Measurements from ENCODE around the gene AP3D1.
"Not testable (repeated sequence)": the region's sequence is repeated elsewhere in the genome, so short reads cannot be mapped to it uniquely, and the experiment has no call there.

The AP3D1 gene

GRCh38 chr19:2129022-2129421 lies 22.3 kb downstream of the AP3D1 start:
- no peak for DNase-seq

DNA sequence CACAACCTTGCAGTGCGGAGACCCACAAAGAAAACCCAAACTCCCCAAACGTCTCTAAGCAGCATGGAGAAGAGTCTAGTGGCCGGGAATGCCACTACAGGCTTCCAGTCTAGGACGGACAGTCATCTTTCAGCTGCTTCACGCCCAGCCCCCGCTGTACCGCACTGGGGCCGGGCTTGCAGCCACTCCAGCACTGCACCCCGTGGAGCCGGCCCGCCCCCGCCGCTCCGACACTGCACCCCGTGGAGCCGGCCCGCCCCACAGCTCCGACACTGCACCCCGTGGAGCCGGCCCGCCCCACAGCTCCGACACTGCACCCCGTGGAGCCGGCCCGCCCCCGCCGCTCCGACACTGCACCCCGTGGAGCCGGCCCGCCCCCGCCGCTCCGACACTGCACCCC lies 23.1 kb downstream of the AP3D1 start:
- not testable (repeated sequence) for DNase-seq

DNA sequence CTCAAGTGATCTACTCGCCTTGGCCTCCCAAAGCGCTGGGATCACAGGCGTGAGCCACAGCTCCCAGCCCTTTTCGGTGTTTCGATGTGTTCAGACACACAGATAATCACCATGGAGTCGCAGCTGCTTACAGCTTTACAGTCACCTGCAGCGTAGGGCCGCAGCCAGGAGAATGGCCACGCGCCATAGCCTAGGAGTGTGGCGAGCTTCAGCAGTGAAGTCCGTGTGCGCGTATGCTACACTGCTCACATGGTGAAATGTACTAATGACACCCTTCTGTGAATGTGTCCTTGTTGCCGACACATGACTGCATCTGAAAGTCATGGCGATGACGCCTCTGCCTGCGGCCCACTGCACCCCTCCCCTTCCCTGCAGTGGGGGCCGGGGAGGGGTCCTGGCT lies 23.6 kb downstream of the AP3D1 start:
- no peak for DNase-seq

DNA sequence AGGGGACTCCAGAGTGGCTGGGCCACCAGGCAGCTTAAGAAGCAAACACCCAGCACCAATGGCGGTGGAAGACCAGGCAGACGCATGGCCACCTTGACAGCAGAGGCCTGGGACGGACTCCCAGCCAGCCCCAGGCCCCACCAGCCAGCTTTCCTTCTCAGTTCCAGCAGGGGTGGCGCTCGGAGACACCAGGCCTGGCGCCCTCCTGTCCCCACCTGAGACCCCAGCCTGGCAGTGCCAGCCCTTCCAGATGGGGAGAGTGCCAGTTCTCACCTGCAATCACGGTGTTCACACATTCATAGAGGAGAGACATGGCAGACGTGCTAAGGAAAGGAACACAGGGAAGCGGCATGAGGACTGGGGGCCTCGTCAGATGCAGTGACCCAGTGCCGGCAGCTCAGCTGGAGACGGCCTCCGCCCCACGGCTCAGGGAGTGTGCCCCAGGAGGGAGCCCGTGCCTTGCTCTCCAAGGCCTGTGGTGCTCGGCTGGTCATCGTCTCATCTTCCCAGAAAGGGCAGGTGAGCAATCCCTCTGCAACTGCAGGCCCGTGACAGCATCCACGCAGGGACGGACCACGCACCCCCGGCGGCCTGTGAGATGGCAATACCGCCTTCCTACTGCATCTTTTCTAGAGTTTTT lies 24.4 kb downstream of the AP3D1 start:
- DNase-seq = no peak

- DNase-seq = no peak
Measured at GRCh38 chr19:2123682-2124387, 27.5 kb downstream of the AP3D1 start.

DNA sequence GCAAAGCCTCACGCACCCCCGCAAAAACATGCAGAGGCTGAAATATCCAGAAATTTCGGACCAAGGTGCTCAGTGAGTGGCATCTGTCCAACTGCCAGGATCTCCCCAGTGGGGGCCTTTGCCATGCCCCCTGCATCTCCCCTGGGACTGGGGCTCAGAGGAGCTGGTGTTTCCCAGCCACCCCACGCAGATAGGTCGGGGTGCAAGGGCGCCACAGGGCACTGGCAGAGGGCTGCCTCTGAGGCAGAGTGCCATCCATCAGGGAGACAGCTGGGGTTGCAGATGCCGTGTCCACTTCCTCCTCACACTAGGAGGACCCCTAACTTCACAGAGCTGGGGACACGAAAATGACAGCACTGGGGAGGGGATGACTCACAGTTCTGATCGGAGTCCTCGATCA lies 28.4 kb downstream of the AP3D1 start:
- DNase-seq = no peak

GRCh38 chr19:2122251-2122650 lies 29.1 kb downstream of the AP3D1 start:
- no peak for DNase-seq

DNA sequence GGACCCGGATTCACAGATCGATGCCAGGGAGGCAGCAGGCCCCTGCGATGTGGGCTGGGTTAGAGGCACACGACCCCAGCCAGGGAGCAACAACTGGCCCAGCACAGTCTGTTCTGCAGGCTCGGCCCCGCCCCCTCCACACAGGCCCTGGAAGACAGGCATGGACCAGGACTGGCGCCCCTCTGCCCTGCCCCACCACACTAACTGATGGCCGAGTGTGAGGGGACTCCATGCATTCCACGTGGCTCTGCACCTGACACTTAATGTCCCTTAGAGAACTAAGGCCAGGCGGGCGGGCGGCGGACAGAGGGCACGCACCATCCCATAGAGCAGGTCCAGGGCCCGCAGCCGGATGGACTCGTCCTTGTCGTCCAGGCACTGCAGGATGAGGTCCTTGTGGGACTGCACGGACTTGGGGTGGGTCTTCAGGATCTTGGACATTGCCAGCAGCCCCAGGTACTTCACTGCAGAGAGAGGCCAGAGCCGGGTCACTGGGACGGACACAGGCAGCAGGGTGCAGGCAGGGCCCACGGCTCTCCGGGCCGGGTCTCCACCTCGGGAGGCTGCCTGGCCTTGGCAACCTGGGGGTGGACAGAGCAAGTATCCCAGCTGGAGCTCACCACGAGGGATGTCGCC lies 29.8 kb downstream of the AP3D1 start:
- no peak for DNase-seq

DNA sequence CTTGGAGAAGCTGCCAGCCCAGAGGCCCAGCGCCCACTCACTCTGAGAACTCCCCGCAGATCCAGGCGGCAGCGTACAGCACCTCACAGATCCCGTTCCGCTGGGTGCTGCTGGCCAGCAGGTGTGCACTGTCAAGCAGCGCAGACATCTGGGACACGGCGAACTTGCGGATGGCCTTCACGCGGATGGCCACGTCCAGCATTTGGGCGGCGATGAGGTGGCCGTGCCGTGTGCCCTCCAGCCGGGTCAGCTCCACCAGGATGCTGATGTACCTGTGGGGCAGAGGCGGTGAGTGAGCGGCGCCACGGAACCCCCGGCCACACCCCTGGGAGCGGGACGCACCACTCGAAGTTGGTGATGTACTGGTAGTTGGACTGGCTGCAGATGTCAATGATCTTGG lies 30.5 kb downstream of the AP3D1 start:
- DNase-seq = no peak

GRCh38 chr19:2119921-2120785 lies 31.2 kb downstream of the AP3D1 start:
- DNase-seq = no peak

DNA sequence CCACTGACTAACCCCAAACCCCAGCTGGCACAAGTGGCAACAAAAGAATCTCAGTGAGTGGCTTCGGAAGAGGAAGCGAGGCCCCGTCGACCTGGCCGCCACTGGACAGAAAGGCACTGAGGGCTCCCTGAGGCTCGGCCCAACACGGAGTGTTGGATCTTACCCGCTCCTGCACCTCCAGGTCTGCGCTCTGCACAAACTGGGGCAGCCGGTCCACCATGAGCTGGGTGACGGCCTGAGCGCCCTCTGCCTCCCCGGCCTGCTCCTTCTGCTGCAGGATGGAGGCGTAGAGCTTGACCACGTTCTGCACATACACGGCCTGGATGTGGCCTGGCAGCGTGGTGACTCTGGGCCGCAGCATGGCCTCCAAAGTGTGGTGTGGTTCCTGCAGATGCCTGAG lies 32.9 kb downstream of the AP3D1 start:
- DNase-seq = no peak

- no peak for DNase-seq
Measured at GRCh38 chr19:2117215-2117960, 34.0 kb downstream of the AP3D1 start.

DNA sequence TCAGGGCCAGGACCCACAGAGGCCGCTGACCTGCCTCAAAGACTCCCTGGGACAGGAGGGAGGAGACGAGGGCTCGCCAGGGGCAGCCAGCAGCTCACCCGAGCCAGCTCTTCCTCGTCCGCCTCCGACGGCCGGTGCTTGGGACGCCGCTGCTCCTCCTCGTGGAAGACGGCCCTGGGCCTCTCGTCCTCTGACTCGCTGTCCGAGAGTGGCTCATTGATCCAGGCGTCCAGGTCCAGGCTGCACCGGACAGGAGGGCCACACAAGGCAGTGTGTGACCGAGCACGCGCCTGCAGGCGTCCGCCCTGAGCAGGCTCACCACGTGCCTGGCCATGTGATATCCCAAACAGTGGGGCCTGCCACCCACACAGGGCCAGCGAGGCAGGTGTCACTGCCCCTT lies 34.9 kb downstream of the AP3D1 start:
- DNase-seq = no peak

DNA sequence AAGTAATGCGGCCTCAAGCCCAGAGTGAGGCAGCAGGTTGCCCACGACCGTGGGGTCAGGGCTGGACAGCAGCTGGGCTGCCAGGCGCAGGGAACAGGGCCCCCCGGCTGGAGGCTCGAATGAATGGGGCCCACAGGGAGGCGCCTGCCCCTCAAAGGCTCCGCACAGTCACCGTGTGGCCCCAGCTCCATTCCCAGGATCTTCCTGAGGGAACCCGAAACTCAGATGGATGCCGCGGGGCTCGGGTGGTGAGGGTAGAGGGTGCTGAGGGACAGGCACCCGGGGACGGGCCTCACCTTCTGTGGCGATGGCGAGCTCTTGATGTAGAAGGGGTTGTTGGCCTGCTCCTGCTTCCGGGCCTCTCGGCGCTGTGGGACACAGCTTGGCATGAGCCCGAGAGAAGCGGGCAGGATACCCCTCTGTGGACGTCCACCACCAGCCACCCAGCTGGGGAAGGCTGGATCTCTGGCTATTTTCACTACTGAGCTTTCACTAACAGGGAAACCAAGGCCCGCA lies 35.4 kb downstream of the AP3D1 start:
- DNase-seq = no peak

DNA sequence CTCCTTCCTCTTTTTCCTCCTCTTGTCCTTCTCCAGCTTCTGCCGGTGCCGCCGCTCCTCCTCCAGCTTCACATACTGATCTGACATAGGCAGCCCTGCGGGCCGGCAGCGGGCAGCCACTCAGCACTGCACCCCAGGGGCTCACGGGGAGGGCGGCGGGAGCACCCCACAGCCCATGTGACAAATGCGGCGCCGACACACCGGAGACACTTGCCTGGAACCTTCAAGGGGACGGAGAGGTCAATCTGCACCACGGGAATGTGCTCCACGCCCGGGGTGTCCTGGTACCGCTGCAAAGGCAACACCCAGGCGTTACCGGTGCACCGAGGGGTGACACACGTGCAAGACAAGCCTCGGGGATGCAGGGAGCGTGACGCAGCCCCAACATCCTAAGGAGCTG lies 36.0 kb downstream of the AP3D1 start:
- no peak for DNase-seq

GRCh38 chr19:2114821-2115220 lies 36.5 kb downstream of the AP3D1 start:
- no peak for DNase-seq

- no peak for DNase-seq
Measured at GRCh38 chr19:2114218-2114617, 37.1 kb downstream of the AP3D1 start.

DNA sequence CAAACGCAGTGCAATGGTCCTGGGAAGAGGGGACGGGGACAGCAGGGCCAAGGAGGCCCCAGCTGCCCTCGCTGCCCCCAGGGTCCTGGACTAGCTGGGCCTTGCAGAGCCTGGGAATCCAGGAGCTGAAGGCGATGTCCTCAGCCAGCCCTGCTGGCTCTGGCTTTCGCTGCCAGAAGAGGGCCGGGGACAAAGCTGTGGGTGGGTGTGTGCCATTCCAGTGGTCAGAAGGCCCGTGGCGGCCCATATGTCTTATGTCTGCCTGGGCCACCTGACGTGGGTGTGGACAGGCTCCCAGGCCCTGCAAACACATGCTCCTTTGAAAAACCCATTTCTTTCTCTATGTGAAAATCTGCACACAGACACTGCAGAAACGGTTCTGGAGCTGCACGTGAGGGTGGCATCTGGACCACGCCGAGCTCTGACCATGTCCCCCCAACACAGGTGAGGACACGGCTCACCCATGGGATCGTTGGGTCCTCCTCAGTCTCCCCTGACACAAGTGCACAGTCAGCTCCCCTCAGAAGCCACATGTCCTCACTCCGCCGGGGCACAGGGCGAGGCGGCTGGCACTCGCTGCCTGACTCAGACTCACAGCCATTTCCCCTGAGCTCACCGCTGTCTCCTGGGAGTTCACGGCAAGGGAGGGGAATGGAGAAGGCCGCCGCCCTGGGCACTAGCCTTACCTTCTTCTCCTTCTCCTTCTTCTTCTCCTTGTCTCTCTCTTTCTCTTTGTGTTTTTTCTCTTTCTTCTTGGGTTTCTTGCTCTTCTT lies 37.7 kb downstream of the AP3D1 start:
- no peak for DNase-seq

- no peak for DNase-seq
Measured at GRCh38 chr19:2112516-2113320, 38.6 kb downstream of the AP3D1 start.

GRCh38 chr19:2111886-2112285 lies 39.5 kb downstream of the AP3D1 start:
- no peak for DNase-seq
